NCI-H526 (cell line): ENCODE measurements around the gene KHNYN.
"Not testable (repeated sequence)": the region's sequence is repeated elsewhere in the genome, so short reads cannot be mapped to it uniquely, and the experiment has no call there.

Experiments
- DNase-seq, 2 experiments: peaks; one replicate each; lab custom pipeline; 2025; lab: John Stamatoyannopoulos, UW

KHNYN gene

DNA sequence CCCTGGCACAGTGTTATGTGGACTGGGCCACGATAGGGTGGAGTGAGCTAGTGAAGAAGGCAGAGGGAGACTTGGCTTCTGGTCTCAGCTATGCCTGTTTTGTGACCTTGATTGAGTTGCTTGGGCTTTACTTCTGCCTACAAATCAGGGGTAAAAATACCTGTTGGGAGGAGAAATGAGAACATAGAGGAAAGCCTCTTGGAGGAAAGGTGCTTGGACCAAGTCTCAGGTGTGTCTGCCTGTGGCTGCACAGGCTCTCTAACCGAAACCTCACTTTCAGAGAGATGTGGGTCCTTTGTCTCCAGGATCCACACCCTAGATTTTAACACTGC, 7.9 kb downstream of the KHNYN start:
- DNase-seq, result no peak

DNA sequence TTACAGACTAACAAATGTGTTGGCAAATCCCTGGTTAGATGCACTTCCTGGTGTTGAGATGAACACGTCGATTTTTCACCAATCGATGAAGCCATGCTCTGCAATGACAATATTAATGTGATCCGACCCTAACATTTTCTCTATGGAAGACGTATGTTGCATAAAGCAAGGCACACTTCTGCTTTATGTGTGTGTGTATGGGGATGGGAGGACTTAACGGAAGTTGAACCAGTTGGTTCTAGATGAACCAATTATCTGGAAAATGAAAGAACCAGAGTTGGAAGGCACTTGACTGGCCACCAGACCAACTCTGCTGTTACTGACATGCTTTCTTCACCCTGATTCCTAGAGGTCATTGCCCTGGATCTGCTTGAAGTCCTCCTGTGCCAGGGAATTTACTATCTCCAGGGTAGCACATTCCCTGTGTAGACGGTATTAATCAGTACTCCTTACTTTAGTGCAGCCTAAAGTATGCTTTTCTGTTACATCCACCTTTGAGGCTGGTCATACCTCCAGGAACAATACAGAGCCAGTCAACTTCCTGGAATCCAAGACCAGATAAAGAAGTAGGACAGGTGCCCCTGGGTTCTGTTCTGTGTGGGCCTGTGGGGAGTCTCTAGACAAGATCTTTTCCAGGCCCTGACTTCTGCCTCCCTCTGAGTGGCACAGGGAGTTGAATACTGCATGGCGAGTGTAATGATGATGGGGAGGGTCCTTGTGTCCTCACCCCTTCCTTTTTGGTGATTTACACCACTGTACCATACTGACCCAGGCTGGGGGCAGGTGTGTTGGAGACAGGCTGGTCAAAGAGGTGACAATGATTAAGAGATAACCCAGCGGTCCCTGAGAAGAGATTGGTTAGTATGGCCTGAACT, 8.7 kb downstream of the KHNYN start:
- no peak for DNase-seq

GRCh38 chr14:24439257-24439656, 9.5 kb downstream of the KHNYN start:
- DNase-seq, result no peak

DNA sequence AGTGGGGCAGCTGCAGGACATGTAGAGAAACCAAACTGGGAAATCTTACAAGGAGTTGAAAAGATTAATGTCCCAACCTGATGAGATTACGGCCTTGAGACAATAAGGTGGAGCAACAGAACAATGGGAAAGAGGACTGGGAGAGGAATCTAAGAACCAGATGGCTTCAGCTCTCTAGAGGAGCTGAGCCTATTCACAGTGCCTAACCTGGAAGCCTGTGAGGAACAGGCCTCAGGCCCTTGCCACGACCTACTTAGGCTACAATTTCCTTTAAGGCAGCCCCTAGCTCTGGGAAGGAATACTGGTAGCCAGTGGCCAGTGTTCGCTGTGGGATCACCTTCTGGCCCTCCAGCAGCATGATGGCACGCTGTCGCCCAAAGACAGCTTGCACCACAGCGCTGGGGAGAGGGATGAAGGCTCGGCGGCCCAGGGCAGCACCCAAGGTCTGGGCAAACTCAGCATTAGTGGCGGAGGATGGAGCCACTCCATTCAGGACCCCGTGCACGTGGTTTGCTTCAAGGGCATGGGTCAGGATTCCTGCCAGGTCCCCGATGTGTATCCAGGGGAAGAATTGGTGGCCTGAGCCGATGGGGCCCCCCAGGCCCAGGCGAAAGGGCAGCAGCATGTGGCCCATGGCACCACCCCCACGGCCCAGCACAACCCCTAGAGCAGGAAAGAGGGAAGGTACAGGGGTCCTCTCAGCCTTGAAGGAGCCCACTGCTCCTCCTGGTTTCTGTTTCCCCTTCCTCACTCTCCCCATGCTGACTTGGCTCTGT, 10.3 kb downstream of the KHNYN start:
- DNase-seq, result no peak

GRCh38 chr14:24440606-24441399, 11.0 kb downstream of the KHNYN start:
- DNase-seq, result no peak

DNA sequence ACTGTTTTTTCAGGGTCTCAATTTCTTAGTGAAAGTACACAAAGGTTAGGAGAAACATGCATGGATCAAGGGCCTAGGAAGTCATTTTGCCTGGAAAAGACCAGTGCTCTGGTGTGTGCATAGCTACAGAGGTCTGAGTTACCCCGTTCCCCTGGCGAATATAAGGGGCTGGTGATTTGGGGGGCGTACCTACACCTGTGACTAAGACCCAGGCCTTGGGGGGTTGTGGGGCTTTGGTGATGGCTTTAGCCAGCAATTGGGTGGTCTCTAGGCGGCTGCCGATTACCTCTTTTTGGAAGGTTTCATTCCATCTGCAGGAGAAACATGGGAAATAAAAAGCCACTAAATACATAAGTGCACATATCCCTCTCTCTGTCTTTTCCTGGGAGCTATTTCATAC, 11.7 kb downstream of the KHNYN start:
- no peak for DNase-seq

DNA sequence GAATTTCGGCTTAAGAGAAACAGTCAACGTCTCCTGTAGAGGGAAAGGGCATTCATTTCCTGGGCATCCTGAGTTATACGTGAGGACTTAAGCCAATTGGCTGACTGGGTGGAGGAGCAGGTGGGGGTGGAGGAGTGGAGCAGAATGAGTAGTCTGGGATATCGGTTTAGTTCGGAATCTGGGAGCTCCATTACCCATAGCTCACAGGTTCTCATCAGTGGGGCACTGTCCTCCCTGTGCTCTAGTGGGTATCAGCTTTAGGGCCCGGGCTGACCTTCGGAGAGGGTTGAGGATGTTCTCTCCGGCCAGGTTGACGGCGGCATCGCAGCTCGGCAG, 12.1 kb downstream of the KHNYN start:
- DNase-seq, result peak in 1 of 2 experiments; percentile 39

- peak; percentile 98 to 99 for DNase-seq
These were observed 12.7 kb downstream of the KHNYN start, which contains the start of gene SDR39U1 for GRCh38 chr14:24442240-24443052. Gene SDR39U1 (minus strand): TSS chr14:24442776. CDS start chr14:24442769, 7 bp downstream.

DNA sequence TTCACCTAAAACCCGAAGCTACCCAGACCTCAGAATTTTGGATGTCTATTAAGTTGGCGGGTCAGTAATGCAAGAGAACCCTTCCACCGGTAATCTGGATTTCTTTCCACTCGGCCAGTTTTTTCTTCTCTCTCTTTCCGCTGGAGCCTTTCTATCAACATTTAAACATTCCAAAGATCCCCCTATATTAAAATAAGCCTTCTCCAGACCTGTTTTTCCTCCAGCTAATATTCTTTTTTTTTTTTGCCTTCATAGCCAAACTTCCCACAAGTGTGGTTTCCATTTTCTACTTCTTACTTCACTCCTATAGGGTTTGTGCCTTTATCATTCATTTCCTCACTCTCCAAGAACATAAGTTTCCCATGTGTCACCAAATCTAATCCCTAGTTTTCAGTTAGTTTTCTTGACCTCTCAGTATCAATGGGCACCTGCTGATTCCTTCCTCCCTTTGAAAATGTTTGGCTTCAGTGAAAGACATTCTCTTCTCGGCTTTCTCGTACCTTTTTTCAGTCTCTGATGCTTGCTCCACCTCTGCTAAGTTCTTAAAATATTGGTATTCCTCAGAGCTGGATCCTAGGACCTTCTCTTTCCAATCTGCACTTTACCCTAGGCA, 13.4 kb downstream of the KHNYN start:
- no peak for DNase-seq

- not testable (repeated sequence) for DNase-seq
These were observed 21.1 kb downstream of the KHNYN start for GRCh38 chr14:24450828-24451227.

DNA sequence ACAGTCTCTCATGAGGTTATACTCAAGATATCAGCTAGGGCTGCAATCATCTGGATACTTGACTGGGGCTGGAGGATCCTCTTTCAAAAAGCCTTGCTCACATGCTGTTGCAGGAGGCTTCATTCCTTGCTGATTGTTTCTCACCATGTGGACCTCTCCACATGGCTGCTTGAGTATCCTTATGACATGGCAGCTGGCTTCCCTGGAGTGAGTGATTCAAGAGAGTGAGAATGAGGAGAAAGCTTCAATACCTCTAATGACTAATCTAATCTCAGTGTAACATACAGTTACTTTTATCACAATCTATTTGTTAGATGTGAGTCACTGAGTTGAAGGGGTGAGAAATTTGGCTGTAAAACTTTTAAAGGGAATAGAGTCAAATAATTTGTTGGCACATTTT, 27.2 kb downstream of the KHNYN start:
- no peak for DNase-seq

DNA sequence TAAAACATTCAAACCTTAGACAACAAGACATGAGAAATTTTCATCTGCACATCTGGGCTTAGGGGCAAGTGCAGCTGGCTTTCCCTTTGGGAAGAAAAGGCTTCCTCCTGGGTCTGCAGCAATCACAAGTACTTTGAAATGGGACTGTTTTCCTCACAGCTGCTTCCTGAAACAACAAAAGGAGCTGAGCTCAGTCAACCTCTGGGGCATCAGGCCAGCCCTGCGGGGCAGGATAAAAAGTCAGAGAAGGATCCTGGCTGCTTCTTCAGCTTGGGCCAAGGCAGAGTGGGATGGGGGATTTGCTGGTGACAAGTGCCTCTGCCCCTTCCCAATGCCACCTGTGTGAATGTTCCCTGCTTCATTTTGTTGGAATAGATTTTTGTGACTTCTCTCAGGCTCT, 29.0 kb downstream of the KHNYN start:
- no peak for DNase-seq

GRCh38 chr14:24459331-24459730, 29.6 kb downstream of the KHNYN start:
- DNase-seq, result no peak

DNA sequence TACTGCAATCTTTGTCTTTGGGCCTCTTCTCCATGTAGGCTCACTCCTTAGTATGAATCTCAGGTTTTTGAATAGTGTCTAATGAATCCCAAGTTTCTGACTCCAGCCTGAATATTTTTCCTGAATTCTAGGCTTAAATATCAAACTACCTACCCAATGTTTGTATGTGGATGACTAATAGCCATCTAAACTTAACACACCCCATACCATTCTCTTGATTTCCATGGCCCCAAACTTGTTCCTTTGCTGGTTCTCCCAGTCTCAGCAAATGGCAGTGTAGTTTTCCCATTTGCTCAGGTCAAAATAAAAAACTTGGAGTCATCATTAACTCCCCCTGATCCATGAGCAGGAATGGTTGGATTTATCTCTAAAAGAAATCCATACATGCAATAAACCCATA, 31.6 kb downstream of the KHNYN start:
- DNase-seq, result no peak

GRCh38 chr14:24463017-24463883, 33.5 kb downstream of the KHNYN start:
- no peak for DNase-seq

DNA sequence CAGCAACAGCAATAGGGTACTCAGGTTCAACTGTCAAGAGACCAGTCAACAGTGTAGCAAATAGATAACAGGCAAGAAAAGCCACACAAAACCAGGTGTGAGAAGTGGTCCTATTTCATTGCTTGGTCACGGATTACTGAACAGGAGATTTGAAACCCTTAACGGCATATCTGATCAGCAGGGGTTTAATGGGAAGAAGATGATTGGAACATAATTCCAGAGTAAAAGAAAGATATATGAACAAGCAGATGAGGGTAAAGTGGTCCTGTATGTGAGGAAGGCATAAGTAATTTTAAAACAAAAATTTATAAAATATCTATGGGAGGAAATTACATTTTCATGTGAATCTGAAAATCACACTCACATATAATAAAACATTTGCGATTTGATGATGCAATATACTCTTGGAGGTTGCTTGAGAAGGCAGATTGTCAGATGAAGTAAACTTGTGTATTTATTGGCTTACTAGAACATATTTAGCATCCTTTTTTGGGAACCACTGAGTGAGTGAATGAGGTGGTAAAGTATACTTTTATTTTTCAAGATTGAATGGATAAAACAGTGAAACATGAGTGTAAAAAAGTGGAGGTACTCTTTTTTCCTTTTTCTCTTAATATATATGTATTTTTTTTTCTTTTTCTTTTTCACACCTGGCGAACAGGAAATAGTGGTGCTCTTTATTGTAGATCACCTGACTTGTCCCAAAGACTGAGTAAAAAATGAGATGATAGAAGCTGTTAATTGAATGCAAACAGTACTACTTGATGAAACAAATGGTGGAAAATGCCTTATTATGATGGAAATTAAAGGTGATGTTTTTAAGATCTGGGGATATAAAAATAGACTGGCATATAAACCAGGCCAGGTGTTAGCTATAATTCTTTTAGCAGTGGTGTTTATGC, 34.4 kb downstream of the KHNYN start:
- no peak for DNase-seq

DNA sequence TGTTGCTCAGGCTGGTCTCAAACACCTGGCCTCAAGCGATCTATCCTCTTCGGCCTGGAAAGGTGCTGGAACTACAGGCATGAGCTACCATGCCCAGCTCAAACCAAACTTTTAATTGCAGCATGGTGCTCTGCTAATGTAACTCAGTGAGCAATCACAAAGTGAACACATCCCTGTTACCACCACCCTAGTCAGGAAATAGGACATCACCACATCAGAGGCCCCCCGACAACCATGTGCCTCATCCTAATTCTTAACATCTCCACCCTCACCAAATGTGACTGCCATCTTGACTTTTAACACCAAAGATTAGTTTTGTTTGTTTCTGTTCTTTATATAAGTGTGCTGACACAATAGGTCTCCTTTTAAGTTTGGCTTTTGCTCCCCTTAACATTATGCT, 35.6 kb downstream of the KHNYN start:
- no peak for DNase-seq

- no peak for DNase-seq
These were observed 36.1 kb downstream of the KHNYN start for GRCh38 chr14:24465805-24466204.

DNA sequence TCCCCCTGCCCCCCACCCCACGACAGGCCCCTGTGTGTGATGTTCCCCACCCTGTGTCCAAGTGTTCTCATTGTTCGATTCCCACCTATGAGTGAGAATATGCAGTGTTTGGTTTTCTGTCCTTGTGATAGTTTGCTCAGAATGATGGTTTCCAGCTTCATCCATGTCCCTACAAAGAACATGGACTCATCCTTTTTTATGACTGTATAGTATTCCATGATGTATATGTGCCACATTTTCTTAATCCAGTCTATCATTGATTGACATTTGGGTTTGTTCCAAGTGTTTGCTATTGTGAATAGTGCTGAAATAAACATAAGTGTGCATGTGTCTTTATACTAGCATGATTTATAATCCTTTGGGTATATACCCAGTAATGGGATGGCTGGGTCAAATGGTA, 40.7 kb downstream of the KHNYN start:
- DNase-seq, result not testable (repeated sequence)
